GM06990 (cell line): ENCODE measurements around the gene ACOX1.

Source experiments
- DNase-seq: peaks from one replicate; pipeline ENCODE4 v3.0.0-alpha.2; 2011; ENCODE audit not compliant: insufficient read length; ENCODE audit errors: extremely low read depth
- H3K27me3 ChIP-seq: replicated peaks from 2 replicates; pipeline ENCODE4 v1.6.0; 2011; ENCODE audit warnings: low read length; ENCODE audit not compliant: control insufficient read depth, insufficient read depth
- H3K36me3 ChIP-seq: 2 replicates; pipeline ENCODE4 v1.5.1; 2011; ENCODE audit warnings: low read length; ENCODE audit not compliant: control insufficient read depth, insufficient read depth
- H3K4me3 ChIP-seq: replicated peaks from 2 replicates; pipeline ENCODE4 v1.5.1; 2011; ENCODE audit warnings: low read depth, mild to moderate bottlenecking, control low read depth, low read length
- TF ChIP-seq, protein P1 (sequence below): IDR thresholded peaks from 2 replicates; pipeline ENCODE4 v1.5.1; 2011; ENCODE audit warnings: low read length, control low read depth, mild to moderate bottlenecking, inconsistent platforms; ENCODE audit not compliant: insufficient read depth, poor library complexity, severe bottlenecking

Gene ACOX1

DNA sequence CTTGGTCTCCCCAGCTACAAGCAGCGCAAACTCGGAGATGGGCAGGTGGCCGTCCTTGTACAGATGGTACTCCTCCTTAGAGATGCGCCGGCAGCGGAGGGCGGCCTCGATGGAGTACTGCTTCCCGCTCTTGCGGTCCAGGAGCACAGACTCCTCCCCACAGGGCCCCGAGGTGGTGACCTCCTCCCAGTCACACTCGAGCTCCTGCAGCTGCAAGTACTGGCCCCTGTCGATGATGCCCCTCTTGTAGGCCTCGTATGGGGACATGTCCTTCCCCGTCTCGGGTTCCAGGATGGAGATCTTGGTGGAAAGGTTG lies 28.8 kb upstream of the ACOX1 start:
- no peaks in the 10 kb centered on the region; the same call in 1 of the 2 replicates for H3K27me3 ChIP-seq
- H3K36me3 ChIP-seq: peaks cover 3% of the 10 kb centered on the region
- DNase-seq: no peak
- H3K4me3 ChIP-seq: no peak overlapping the region
- TF ChIP-seq, protein P1, sequence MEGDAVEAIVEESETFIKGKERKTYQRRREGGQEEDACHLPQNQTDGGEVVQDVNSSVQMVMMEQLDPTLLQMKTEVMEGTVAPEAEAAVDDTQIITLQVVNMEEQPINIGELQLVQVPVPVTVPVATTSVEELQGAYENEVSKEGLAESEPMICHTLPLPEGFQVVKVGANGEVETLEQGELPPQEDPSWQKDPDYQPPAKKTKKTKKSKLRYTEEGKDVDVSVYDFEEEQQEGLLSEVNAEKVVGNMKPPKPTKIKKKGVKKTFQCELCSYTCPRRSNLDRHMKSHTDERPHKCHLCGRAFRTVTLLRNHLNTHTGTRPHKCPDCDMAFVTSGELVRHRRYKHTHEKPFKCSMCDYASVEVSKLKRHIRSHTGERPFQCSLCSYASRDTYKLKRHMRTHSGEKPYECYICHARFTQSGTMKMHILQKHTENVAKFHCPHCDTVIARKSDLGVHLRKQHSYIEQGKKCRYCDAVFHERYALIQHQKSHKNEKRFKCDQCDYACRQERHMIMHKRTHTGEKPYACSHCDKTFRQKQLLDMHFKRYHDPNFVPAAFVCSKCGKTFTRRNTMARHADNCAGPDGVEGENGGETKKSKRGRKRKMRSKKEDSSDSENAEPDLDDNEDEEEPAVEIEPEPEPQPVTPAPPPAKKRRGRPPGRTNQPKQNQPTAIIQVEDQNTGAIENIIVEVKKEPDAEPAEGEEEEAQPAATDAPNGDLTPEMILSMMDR: no peak

DNA sequence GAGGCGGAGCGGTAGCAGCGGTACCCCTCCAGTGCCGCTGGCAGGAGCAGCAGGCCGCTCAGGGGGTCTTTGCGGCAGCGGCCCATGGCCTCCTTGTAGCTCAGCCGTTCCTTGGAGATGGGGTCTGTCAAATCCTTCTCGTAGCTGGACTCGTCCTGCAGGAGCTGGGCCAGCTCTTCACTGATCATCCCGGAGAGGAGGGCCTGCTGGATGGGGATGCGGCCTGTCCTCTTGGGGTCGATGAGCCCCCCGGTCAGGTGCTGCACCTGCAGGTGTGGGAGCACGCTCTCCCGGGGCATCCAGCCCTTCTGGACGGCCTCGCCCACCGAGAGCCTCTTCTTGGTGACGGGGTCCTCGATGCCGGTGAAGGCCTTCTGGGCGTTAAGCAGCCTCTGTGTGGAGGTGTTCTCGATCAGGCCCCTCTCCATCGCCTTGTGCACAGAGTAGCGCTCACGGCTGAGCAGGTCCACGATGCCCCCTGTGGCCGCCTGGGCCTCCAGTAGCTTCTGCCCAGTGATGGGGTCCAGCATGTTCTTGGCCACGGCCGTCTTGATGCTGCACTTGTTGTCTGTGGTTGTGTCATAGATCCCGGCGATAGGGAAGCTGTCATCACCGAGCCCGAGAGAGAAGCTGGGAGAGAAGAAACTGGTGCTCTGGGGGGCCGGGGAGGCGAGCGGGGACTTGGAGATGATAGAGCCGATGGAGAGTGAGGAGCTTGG lies 28.3 kb upstream of the ACOX1 start:
- Histone ChIP-seq H3K36me3 (peaks cover 3% of the 10 kb centered on the region), H3K4me3 (no peak overlapping the region), H3K27me3 (no peaks in the 10 kb centered on the region; the same call in 1 of the 2 replicates)
- DNase-seq: no peak
- TF ChIP-seq, protein P1: no peak

DNA sequence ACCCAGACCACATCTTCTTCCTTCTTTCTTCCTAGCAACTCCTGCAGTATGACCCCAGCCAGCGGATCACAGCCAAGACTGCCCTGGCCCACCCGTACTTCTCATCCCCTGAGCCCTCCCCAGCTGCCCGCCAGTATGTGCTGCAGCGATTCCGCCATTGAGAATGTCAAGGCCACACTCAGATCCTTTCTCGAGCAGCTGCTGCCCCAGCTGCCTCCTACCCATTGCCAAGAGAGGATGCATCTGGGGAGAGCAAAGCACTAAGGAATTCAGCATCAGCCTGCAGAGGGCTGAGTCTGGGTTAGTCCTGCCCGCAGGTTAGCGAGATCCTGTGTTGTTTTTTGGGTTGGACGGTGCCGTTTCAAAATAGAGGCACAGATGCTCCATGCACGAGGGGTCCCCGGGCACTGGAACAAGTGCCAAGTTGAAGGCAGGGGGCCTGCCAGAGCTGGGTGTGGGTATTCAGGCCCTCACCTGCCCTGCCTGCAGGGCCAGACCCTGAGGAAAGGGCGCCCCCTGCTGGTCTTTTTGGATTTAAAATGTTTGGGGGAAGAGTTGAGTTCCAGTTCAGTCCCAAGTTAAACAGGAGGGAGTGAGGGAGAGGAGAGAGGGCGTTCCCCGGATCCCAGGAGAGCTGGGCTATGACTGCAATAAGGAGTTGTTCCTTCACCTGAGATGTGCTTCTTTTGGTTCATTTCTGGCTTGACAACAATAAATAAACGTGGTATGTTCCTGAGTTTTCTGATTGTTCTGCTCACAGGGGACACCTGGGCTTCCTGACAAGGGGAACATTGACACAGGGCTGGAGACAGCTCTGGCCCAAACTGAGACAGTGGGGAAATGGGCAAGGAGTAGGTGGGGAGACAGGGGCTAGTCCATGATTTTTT lies 26.5 kb upstream of the ACOX1 start:
- H3K27me3 ChIP-seq: no peaks in the 10 kb centered on the region
- no peak overlapping the region for H3K4me3 ChIP-seq
- peaks cover 7% of the 10 kb centered on the region for H3K36me3 ChIP-seq
- DNase-seq: peak; percentile 49
- TF ChIP-seq, protein P1: peak; percentile 72

DNA sequence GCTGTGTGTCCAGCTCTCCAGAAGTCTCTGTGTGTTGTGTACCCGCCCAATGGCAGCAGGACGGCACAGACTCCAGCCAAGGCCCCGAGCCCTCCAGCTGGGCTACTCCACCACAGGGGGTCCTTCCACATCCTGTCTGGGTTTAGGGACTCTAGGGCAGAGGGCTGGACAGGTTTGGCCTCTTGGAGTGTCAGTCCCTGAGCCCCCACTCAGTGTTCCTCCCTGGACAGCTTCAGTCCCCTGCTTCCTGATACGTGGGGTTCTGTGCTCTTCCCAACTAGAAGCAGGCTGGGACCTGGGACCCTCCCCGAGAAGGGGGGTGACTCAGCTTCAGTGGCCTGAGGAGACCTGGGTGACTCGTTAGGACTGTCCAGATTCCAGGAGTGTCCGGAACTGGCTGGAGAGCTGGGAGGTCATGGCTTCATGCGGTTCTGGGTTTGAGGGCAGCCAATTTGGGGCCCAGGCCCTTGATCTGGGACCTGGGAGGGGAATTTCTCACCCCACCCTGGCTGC lies 25.8 kb upstream of the ACOX1 start:
- Histone ChIP-seq H3K4me3 (no peak overlapping the region), H3K27me3 (no peaks in the 10 kb centered on the region), H3K36me3 (peaks cover 9% of the 10 kb centered on the region)
- TF ChIP-seq, protein P1: no peak
- no peak for DNase-seq

DNA sequence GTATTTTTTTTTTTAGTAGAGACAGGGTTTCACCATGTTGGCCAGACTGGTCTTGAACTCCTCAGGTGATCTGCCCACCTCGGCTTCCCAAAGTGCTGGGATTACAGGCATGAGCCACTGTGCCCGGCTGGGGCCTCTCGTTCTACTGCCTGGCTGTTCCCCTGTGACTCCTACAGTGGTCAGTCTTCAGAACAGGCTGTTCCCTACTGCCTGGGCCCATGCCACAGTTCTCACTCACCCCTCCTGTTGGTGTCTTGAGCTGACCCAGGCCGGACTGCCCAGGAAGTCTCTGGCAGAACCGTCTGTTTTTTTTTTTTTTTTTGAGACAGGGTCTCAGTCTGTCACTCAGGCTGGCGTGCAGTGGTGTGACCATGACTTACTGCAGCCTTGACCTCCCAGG lies 24.9 kb upstream of the ACOX1 start:
- no peak for DNase-seq
- TF ChIP-seq, protein P1: no peak
- Histone ChIP-seq H3K27me3 (no peaks in the 10 kb centered on the region), H3K4me3 (no peak overlapping the region), H3K36me3 (peaks cover 9% of the 10 kb centered on the region)
